Brain microvascular endothelial cell (primary cell): Measurements from ENCODE around the gene JDP2.

Source experiments
- DNase-seq: peaks from one replicate; pipeline ENCODE4 v3.0.0-alpha.2; 2020
- H3K27ac ChIP-seq: fragments of 250-450 bp; sonication (Bioruptor Pico); 2 replicates; pipeline ENCODE4 v1.5.1; 2020; ENCODE audit warnings: mild to moderate bottlenecking, moderate library complexity
- H3K27me3 ChIP-seq: fragments of 250-450 bp; sonication (Bioruptor Pico); replicated peaks from 2 replicates; pipeline ENCODE4 v1.5.1; 2020; ENCODE audit warnings: mild to moderate bottlenecking
- H3K36me3 ChIP-seq: fragments of 250-450 bp; sonication (Bioruptor Pico); replicated peaks from 2 replicates; pipeline ENCODE4 v1.5.1; 2020; ENCODE audit warnings: mild to moderate bottlenecking
- H3K4me3 ChIP-seq: 2 replicates; pipeline ENCODE4 v1.5.1; 2011; ENCODE audit warnings: low read depth, mild to moderate bottlenecking, control low read depth, low read length, moderate library complexity
- CTCF ChIP-seq: IDR thresholded peaks from 2 replicates; pipeline ENCODE4 v1.5.1; 2011; ENCODE audit warnings: low read depth, mild to moderate bottlenecking, moderate library complexity, low read length, control low read depth, inconsistent platforms; ENCODE audit errors: missing control alignments
- in situ Hi-C: cut with HindIII; loops from 2 replicates; pipeline ENCODE4 v1.10.0; 2017; ENCODE audit warnings: low sequenced_read_pairs, low pct_ligation_motif_present

Gene JDP2

GRCh38 chr14:75476274-75476995 lies 48.6 kb downstream of the JDP2 start:
- no peak overlapping the region for H3K27ac ChIP-seq
- no peak for TF ChIP-seq CTCF
- no peaks in the 10 kb centered on the region for H3K27me3 ChIP-seq
- no peak for DNase-seq
- no peaks in the 10 kb centered on the region for H3K36me3 ChIP-seq
- in situ Hi-C loops = no loop called here
- no peak overlapping the region for H3K4me3 ChIP-seq

GRCh38 chr14:75477881-75478280 lies 50.1 kb downstream of the JDP2 start:
- TF ChIP-seq CTCF = no peak
- Histone ChIP-seq H3K4me3 (no peak overlapping the region), H3K27ac (no peak overlapping the region), H3K36me3 (no peaks in the 10 kb centered on the region), H3K27me3 (no peaks in the 10 kb centered on the region)
- in situ Hi-C loops = no loop called here
- DNase-seq = no peak

- TF ChIP-seq CTCF = no peak
- Histone ChIP-seq H3K27ac (no peak overlapping the region), H3K4me3 (no peak overlapping the region), H3K36me3 (no peaks in the 10 kb centered on the region), H3K27me3 (no peaks in the 10 kb centered on the region)
- no peak for DNase-seq
- in situ Hi-C loops = no loop called here
Observed at GRCh38 chr14:75479770-75480600, 52.2 kb downstream of the JDP2 start.

- no peaks in the 10 kb centered on the region for H3K27me3 ChIP-seq
- TF ChIP-seq CTCF = no peak
- H3K36me3 ChIP-seq = no peaks in the 10 kb centered on the region
- in situ Hi-C loops = no loop called here
- H3K4me3 ChIP-seq = no peak overlapping the region
- no peak for DNase-seq
- H3K27ac ChIP-seq = no peak overlapping the region
Observed at GRCh38 chr14:75482366-75482765, 54.5 kb downstream of the JDP2 start.

GRCh38 chr14:75484711-75485429 lies 57.0 kb downstream of the JDP2 start:
- no peak for DNase-seq
- H3K27me3 ChIP-seq = no peaks in the 10 kb centered on the region
- in situ Hi-C loops = no loop called here
- no peak overlapping the region for H3K27ac ChIP-seq
- no peak for TF ChIP-seq CTCF
- no peak overlapping the region for H3K4me3 ChIP-seq
- no peaks in the 10 kb centered on the region for H3K36me3 ChIP-seq
